Endodermal cell (in vitro differentiated cells): Measurements from ENCODE around the gene UNC93A. TPM values are rescaled to one million over a fixed set of nuclear protein-coding genes. Genes with fewer than 3 reads are reported as not detected.

Source experiments
- DNase-seq: peaks from one replicate; pipeline ENCODE4 v3.0.0-alpha.2; 2017
- H3K27ac ChIP-seq: 2 replicates; pipeline ENCODE4 v1.5.1; 2013; ENCODE audit warnings: mild to moderate bottlenecking, low read depth, low read length, moderate library complexity
- H3K27me3 ChIP-seq: 2 replicates; pipeline ENCODE4 v1.6.1; 2013; ENCODE audit warnings: mild to moderate bottlenecking, low read length, moderate library complexity; ENCODE audit not compliant: insufficient read depth, control insufficient read depth, poor library complexity, severe bottlenecking
- H3K36me3 ChIP-seq: 2 replicates; pipeline ENCODE4 v1.7.0; 2013; ENCODE audit warnings: mild to moderate bottlenecking, low read length, moderate library complexity; ENCODE audit not compliant: control insufficient read depth, insufficient read depth
- H3K4me1 ChIP-seq: one replicate; pipeline ENCODE4 v1.7.0; 2013; ENCODE audit warnings: low read length; ENCODE audit not compliant: control insufficient read depth, insufficient read depth
- H3K4me3 ChIP-seq: 2 replicates; pipeline ENCODE4 v1.5.1; 2013; ENCODE audit warnings: mild to moderate bottlenecking, low read length, moderate library complexity
- H3K9ac ChIP-seq: 2 replicates; pipeline ENCODE4 v1.6.1; 2013; ENCODE audit warnings: mild to moderate bottlenecking, low read length, moderate library complexity; ENCODE audit not compliant: poor library complexity, severe bottlenecking; ENCODE audit errors: extremely low read depth
- H3K9me3 ChIP-seq: 2 replicates; pipeline ENCODE4 v1.6.1; 2013; ENCODE audit warnings: mild to moderate bottlenecking, low read length, moderate library complexity; ENCODE audit not compliant: control insufficient read depth
- H3K27ac Mint-ChIP-seq: 2 replicates; pipeline ENCODE4 v1.8.0; 2020; ENCODE audit warnings: mixed read lengths
- H3K27me3 Mint-ChIP-seq: 2 replicates; pipeline ENCODE4 v1.8.0; 2021; ENCODE audit warnings: mild to moderate bottlenecking, mixed read lengths; ENCODE audit not compliant: insufficient read depth
- H3K36me3 Mint-ChIP-seq: 2 replicates; pipeline ENCODE4 v1.8.0; 2020; ENCODE audit warnings: low read depth, mixed read lengths
- H3K4me1 Mint-ChIP-seq: 2 replicates; pipeline ENCODE4 v1.8.0; 2020; ENCODE audit warnings: mixed read lengths
- H3K4me3 Mint-ChIP-seq: 2 replicates; pipeline ENCODE4 v1.8.0; 2020; ENCODE audit warnings: mild to moderate bottlenecking, moderate library complexity, mixed read lengths
- H3K9me3 Mint-ChIP-seq: 2 replicates; pipeline ENCODE4 v1.8.0; 2020; ENCODE audit warnings: mild to moderate bottlenecking, mixed read lengths
- WGBS, 2 experiments: methylation state at CpG; one replicate each; pipeline versions ENCODE4 v1.1.5 to v1.1.7; 2013; ENCODE audit warnings: missing lambda C conversion rate in 2 of 2, mixed read lengths in 1 of 2; ENCODE audit not compliant: insufficient coverage in 1 of 2, insufficient read length in 1 of 2; 5-methylcytosine and 5-hydroxymethylcytosine counted together
- total RNA-seq, 2 donors: library from RNA; stranded (reverse); fragmentation: NEBNext Ultra II Directional in 1 of 2; extraction: Animal tissue kit (Norgen Biotek cat#: 25700) in 1 of 2; gene quantifications; 2 replicates in 1 of 2; 3 replicates in 1 of 2; pipeline ENCODE4 v1.2.1, GENCODE V29; 2021
- TF ChIP-seq, protein P1 (sequence below): fragments of 200-600 bp; sonication (generic); conservative IDR thresholded peaks from 2 replicates; pipeline ENCODE4 v1.5.0; 2021; ENCODE audit warnings: antibody characterized with exemption, mild to moderate bottlenecking

Gene UNC93A
- total RNA-seq, 2 donors from 2014 or later = 2.0 to 4.0 TPM

DNA sequence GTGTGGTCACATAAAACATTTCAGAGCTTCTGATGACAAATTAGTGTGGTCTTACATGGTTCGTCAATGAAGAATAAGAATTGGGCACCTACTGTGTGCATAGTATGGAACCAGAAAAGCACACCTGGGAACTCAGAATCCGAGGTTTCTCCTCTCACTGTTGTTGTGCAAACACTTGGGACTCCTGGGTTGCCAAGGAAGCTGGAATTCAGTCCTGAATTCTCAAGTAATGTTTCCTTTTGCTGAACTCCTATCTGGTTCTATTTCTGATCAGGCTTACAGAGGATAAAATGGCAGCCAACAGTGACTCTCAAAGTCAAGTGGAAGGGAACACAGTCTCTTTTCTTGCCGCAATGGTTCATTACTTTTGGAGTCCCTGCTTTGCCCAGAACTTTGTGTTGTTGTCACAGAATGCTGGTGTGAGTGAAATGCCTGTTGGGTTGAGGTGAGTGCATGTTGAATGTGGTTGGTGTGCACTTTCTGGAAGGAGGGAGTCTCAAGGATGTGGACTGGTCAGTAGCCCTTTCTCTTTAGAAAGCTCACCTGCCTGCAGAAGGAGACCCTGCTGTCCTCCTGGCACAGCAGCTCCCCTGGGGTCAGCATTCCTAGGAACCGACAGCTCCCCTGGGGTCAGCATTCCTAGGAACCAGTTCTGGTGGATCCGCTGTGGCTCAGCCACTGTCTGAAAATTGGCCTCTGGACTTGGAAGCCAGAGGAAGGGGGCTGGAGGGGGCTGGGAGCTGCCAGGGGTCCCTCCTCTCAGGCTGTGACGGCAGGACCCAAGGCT is 1.4 kb downstream of the UNC93A start:
- Mint-ChIP-seq H3K4me1 (peaks cover 23% of the 10 kb centered on the region), H3K9me3 (peaks cover 3% of the 10 kb centered on the region), H3K4me3 (no peak overlapping the region), H3K36me3 (no peaks in the 10 kb centered on the region), H3K27ac (peak overlapping the region; percentile 19), H3K27me3 (peaks cover 4% of the 10 kb centered on the region)
- Histone ChIP-seq H3K9ac (no peak overlapping the region), H3K9me3 (peaks cover 2% of the 10 kb centered on the region), H3K4me1 (no peaks in the 10 kb centered on the region), H3K4me3 (no peak overlapping the region), H3K27me3 (no peaks in the 10 kb centered on the region), H3K36me3 (no peaks in the 10 kb centered on the region), H3K27ac (no peak overlapping the region)
- DNase-seq = no peak
- WGBS, 2 experiments = 91 to 94% methylated on average over 4 to 6 of the region's 6 CpGs
- TF ChIP-seq, protein P1, sequence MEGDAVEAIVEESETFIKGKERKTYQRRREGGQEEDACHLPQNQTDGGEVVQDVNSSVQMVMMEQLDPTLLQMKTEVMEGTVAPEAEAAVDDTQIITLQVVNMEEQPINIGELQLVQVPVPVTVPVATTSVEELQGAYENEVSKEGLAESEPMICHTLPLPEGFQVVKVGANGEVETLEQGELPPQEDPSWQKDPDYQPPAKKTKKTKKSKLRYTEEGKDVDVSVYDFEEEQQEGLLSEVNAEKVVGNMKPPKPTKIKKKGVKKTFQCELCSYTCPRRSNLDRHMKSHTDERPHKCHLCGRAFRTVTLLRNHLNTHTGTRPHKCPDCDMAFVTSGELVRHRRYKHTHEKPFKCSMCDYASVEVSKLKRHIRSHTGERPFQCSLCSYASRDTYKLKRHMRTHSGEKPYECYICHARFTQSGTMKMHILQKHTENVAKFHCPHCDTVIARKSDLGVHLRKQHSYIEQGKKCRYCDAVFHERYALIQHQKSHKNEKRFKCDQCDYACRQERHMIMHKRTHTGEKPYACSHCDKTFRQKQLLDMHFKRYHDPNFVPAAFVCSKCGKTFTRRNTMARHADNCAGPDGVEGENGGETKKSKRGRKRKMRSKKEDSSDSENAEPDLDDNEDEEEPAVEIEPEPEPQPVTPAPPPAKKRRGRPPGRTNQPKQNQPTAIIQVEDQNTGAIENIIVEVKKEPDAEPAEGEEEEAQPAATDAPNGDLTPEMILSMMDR = no peak

DNA sequence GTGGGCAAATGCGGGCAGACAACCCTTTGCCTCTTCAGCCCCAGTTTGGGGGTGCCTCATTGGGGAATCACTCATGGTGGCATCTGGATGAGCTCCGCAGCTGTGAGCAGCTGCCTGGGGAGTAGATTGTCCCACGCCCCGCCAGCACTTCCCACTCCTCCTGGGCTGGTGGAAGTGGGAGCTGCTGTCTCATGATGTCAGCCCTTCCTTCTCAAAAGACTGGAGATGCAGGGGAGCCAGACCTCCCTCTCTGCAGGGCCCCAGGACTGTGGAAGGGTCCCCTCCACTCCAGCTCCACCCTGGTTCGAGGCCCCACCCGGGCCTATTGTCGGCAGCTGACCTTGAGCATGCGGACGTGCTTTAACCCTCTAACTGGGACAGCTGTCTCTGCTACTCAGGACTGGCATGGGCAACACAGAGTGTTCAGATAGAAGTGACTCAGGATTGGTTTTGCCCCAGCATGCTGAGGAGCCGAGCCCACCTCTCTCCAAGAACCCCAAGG is 2.0 kb downstream of the UNC93A start:
- Histone ChIP-seq H3K27ac (no peak overlapping the region), H3K36me3 (no peaks in the 10 kb centered on the region), H3K9me3 (peaks cover 7% of the 10 kb centered on the region), H3K9ac (no peak overlapping the region), H3K4me1 (no peaks in the 10 kb centered on the region), H3K27me3 (no peaks in the 10 kb centered on the region), H3K4me3 (no peak overlapping the region)
- H3K36me3 Mint-ChIP-seq = peaks cover 6% of the 10 kb centered on the region
- H3K4me1 Mint-ChIP-seq = peaks cover 23% of the 10 kb centered on the region
- no peak overlapping the region for H3K4me3 Mint-ChIP-seq
- H3K27ac Mint-ChIP-seq = no peak overlapping the region
- H3K27me3 Mint-ChIP-seq = peaks cover 9% of the 10 kb centered on the region
- H3K9me3 Mint-ChIP-seq = peaks cover 10% of the 10 kb centered on the region
- WGBS, 2 experiments = 94 to 100% methylated on average over 8 to 10 of the region's 10 CpGs
- TF ChIP-seq, protein P1 = no peak
- no peak for DNase-seq

DNA sequence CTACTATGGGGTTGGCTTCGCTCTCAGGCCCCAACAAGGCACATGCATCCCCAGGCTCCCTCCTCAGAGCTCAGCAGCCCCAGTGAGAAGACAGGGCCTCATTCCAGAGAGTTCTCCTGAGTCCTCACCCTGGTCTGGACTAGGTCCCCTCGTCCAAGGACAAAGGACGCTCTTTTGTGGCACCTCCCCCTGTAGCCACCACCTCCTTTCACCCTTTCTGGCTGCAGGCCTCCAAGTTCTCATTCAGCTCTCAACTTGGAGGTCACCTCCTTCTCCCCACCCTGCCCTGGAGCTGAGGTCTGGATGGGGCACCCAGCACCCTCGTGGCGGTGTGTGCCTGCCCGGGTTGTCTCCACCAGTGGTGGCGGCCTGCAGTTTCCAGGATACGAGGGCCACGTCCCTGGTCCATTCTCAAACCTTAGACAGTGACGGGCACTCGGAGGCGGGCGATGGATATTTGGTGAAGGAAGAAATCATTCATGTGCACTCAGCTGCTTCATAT is 2.5 kb downstream of the UNC93A start:
- Mint-ChIP-seq H3K4me3 (no peak overlapping the region), H3K27ac (no peak overlapping the region), H3K27me3 (peaks cover 9% of the 10 kb centered on the region), H3K4me1 (peaks cover 23% of the 10 kb centered on the region), H3K9me3 (peaks cover 10% of the 10 kb centered on the region), H3K36me3 (peaks cover 6% of the 10 kb centered on the region)
- Histone ChIP-seq H3K36me3 (no peaks in the 10 kb centered on the region), H3K27ac (no peak overlapping the region), H3K9ac (no peak overlapping the region), H3K9me3 (peaks cover 7% of the 10 kb centered on the region), H3K4me1 (no peaks in the 10 kb centered on the region), H3K4me3 (no peak overlapping the region), H3K27me3 (no peaks in the 10 kb centered on the region)
- DNase-seq = no peak
- TF ChIP-seq, protein P1 = no peak
- WGBS, 2 experiments = 94 to 100% methylated on average over 5 to 13 of the region's 13 CpGs
